ENCODE results near the gene DDX25. TPM values are rescaled to one million over a fixed set of nuclear protein-coding genes. Genes with fewer than 3 reads are reported as not detected.

The DDX25 gene
- total RNA-seq, 1 experiment from 2014 or later: 0.37 TPM

GRCh38 chr11:125924384-125925007 lies 20.2 kb downstream of the DDX25 start (continued):
- TF ChIP-seq REST (IDR thresholded peaks at IDR 0.05; ENCODE audit: low read depth): no peak

- ChIA-PET RAD21 (ENCODE audit: low non-redundant PET in 1 of 2, low total read pairs in 2 of 2, uncharacterized antibody in 2 of 2, unreplicated experiment in 2 of 2) (no interaction called here), CTCF (interaction anchor here (1.2 kb wide), 1 partner anchor 268 kb away, joined by 7 read pairs; no protein-coding TSS in a partner anchor), POLR2A (no interaction called here)
- no peaks in the 10 kb centered on the region for H3K4me1 ChIP-seq (ENCODE audit: control insufficient read depth in 1 of 2, insufficient read depth in 2 of 2, low read length in 2 of 2)
- no peak overlapping the region for H3K4me3 ChIP-seq (replicated peaks in 1 of 2; ENCODE audit: low read depth in 1 of 2, low read length in 2 of 2)
- TF ChIP-seq MAX (IDR thresholded peaks at IDR 0.05) (no peak), ATF3 (IDR thresholded peaks at IDR 0.05) (no peak)
- no peaks in the 10 kb centered on the region for H4K20me1 ChIP-seq (ENCODE audit: insufficient read depth)
- H3K4me2 ChIP-seq (ENCODE audit: low read length): no peak overlapping the region
- no peaks in the 10 kb centered on the region for H3K79me2 ChIP-seq (ENCODE audit: insufficient read depth, low read length)
- H3K9me2 ChIP-seq (ENCODE audit: insufficient read depth): no peaks in the 10 kb centered on the region
- DNase-seq (ENCODE audit: low read depth, low spot score) (no peak), ATAC-seq (no peak)
- BruUV-seq (replicated peaks): no TSS peak
- H3K36me3 ChIP-seq (ENCODE audit: control insufficient read depth in 1 of 2, insufficient read depth in 2 of 2, low read length in 2 of 2): no peaks in the 10 kb centered on the region
- no peaks in the 10 kb centered on the region for H3K9me3 ChIP-seq (ENCODE audit: control insufficient read depth in 1 of 2, insufficient read depth in 1 of 2, low read depth in 1 of 2, low read length in 2 of 2)
- intact Hi-C loops (cut with micrococcal nuclease): no loop called here
- no peaks in the 10 kb centered on the region for H3K27me3 ChIP-seq (ENCODE audit: insufficient read depth, low read length)
- no peak overlapping the region for H2AFZ ChIP-seq (ENCODE audit: low read depth, low read length, poor library complexity, severe bottlenecking)
- no peak overlapping the region for H3K9ac ChIP-seq (ENCODE audit: low read length)
- no peak overlapping the region for H3K27ac ChIP-seq (ENCODE audit: low read depth, low read length)
Observed at GRCh38 chr11:125925247-125925740, 21.0 kb downstream of the DDX25 start.
